Measurements from ENCODE around the gene DAB1. TPM values are rescaled to one million over a fixed set of nuclear protein-coding genes. Genes with fewer than 3 reads are reported as not detected.

The DAB1 gene
- total and polyA plus RNA-seq, 8 donors = 0.04 to 1.4 (median 0.39) TPM

GRCh38 chr1:57007472-57007871 is 416.4 kb downstream of the DAB1 start:
- DNase-seq (no peak), ATAC-seq (no peak), FAIRE-seq (no peak)
- Histone ChIP-seq H3K4me3 (no peak overlapping the region), H3K4me1 (no peaks in the 10 kb centered on the region), H3K36me3 (no peaks in the 10 kb centered on the region), H3K9me3 (no peaks in the 10 kb centered on the region), H3K27ac (no peak overlapping the region), H3K27me3 (no peaks in the 10 kb centered on the region)
- intact Hi-C loops (cut with DNase I) = no loop called here
- no peak for TF ChIP-seq CTCF (IDR thresholded peaks at IDR 0.05)
- WGBS, 2 donors = 39 to 58% methylated on average over 2 of the region's 2 CpGs

GRCh38 chr1:57003398-57004139 is 420.3 kb downstream of the DAB1 start:
- no peak for TF ChIP-seq CTCF (IDR thresholded peaks at IDR 0.05)
- H3K27ac ChIP-seq = no peak overlapping the region
- intact Hi-C loops (cut with DNase I) = no loop called here
- no peaks in the 10 kb centered on the region for H3K27me3 ChIP-seq
- no peaks in the 10 kb centered on the region for H3K9me3 ChIP-seq
- no peaks in the 10 kb centered on the region for H3K36me3 ChIP-seq
- FAIRE-seq = no peak
- H3K4me1 ChIP-seq = no peaks in the 10 kb centered on the region
- H3K4me3 ChIP-seq = no peak overlapping the region
- 41 to 46% methylated on average over 4 of the region's 4 CpGs for WGBS, 2 donors
- no peak for ATAC-seq
- DNase-seq = no peak

GRCh38 chr1:56995414-56996100 is 428.3 kb downstream of the DAB1 start:
- no peak for FAIRE-seq
- Histone ChIP-seq H3K27me3 (no peaks in the 10 kb centered on the region), H3K4me3 (no peak overlapping the region), H3K9me3 (no peaks in the 10 kb centered on the region), H3K36me3 (no peaks in the 10 kb centered on the region), H3K4me1 (no peaks in the 10 kb centered on the region), H3K27ac (no peak overlapping the region)
- no peak for ATAC-seq
- intact Hi-C loops (cut with DNase I) = no loop called here
- DNase-seq = no peak
- no peak for TF ChIP-seq CTCF (IDR thresholded peaks at IDR 0.05)
- WGBS, 2 donors = 62 to 71% methylated on average over 4 of the region's 4 CpGs

GRCh38 chr1:56993475-56993874 is 430.4 kb downstream of the DAB1 start:
- no peak overlapping the region for H3K4me3 ChIP-seq
- intact Hi-C loops (cut with DNase I) = no loop called here
- no peaks in the 10 kb centered on the region for H3K4me1 ChIP-seq
- no peaks in the 10 kb centered on the region for H3K27me3 ChIP-seq
- WGBS, 2 donors = 96 to 97% methylated on average over 5 of the region's 5 CpGs
- no peak for TF ChIP-seq CTCF (IDR thresholded peaks at IDR 0.05)
- H3K36me3 ChIP-seq = no peaks in the 10 kb centered on the region
- FAIRE-seq (no peak), ATAC-seq (no peak), DNase-seq (no peak)
- no peak overlapping the region for H3K27ac ChIP-seq
- no peaks in the 10 kb centered on the region for H3K9me3 ChIP-seq

All from pancreas (tissue), 10 donors.